ENCODE measurements around the gene ZNF496.

Gene ZNF496

DNA sequence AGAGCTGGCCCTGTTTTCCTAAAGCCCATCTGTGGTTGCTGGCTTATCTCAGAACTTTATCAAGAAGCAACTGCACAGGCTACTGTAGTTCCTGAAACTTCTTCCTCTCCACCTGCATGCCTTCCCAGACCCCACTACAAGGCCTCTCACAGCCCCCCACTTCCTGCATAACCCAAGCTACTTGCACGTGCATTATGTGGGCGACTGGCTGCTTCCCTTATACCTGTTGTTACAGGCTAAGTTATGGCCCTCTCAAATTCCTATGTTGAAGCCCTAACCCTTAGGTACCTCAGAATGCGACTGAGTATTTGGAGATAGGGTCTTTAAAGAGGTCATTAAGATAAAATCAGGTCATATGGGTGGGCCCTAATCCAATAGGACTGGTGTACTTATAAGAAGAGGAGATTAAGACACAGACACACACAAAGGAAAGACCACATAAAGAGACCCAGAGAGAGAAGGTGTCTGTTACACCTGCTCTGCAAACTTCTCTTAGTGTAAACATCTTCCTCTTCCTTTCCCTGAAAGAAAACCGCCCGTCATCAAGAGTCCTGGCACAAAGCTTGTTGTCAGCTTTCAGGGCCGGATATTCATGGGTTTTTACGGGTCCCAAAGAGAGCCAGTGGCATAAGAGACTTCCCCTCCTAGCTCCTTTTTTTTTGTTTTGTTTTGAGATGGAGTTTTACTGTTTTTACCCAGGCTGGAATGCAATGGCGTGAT, 5.1 kb downstream of the ZNF496 start:
- DNase-seq = no peak

DNA sequence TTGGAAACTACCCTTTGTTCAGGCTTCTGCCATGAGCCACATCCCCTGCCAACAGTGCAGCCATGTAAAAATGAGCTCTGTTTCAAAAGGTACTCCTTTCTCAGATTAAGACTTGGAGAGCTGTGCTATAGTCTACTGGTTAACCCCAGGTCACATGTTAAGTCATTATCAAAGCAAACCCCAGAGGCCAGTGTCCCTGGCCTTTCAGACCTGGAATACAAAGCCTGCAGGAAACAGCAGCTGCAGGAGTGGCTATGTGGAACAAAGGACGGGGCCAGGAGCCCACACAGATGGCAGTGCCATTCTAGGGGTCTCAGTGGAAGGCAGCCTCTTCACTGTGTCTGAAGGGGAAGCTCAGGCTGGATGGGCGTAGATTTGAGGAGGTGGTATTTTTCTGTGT, 6.7 kb downstream of the ZNF496 start:
- no peak for DNase-seq

DNA sequence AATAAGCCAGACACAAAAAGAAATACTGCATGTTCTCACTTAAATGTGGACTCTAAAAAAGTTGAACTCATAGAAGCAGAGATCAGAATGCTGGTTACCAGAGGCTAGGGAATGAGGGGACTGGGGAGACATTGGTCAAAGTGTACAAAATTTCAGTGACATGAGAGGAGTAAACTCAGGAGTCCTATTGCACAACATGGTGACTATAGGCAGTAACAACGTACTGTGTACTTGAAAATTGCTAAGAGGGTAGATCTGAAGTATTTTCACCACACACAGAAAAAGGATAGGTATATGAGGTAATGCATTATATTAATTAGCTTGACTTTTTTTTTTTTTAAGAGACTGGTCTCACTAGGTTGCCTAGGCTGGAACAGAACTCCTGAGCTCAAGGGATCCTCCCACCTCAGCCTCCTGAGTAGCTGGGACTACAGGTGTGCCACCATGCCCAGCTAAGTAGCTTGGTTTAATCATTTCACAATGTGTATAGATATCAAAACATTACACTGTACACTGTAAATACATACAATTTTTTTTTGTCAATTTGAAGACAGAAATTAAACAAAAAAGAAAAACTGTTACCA, 7.4 kb downstream of the ZNF496 start:
- DNase-seq = no peak

DNA sequence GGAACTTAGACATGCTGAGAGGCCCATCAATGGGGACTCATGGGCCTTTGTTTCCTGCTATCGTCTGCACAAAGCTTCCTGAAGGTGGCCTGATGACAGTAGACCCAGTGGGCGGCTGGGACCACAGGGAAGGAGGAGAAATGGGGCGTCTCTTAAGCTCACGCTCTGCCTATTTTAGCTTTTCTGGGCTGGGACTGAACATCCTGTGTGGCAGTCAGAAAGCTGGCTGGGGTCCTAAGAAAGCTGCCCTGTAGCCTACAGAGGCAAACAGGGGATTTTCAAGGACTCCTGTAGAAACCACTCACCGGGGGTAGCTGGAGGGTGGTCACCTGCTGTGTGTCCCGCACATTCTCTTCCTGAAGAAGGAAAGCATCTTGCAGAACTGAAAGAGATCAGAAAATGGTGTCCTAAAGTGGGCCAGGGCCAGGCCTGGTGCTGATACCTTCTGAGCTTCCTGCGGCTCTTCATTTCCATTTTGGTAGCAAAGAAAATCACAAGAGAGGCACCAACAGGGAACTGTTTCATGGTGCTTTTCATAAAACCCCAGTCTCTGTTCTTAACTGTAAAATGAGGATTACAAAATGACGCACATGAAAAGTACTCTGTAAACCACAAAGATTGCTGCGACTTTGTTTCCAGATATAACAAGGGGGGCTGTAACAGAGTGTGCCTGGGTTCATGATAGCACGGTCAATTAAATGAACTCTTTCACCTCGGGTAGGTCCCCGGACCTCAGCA, 8.6 kb downstream of the ZNF496 start:
- no peak for DNase-seq

DNA sequence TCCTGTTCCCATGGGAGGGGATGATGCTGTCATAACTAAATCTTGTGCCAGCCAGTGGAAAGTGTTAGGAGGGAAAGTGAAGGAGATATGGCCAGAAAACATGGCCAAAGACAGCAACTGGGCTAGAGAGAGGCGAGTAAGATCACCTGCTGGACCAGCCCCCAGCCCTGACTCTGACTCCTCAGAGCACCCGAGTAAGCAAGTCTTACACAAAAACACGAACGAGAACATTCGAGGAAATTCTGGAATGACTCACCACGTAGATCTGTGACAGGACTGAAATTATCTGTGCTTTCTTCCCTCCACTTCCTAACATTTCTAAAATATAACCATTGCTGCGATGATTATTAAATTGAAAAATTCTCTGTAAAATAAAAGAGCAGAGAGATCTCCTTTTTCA, 9.2 kb downstream of the ZNF496 start:
- DNase-seq = no peak

DNA sequence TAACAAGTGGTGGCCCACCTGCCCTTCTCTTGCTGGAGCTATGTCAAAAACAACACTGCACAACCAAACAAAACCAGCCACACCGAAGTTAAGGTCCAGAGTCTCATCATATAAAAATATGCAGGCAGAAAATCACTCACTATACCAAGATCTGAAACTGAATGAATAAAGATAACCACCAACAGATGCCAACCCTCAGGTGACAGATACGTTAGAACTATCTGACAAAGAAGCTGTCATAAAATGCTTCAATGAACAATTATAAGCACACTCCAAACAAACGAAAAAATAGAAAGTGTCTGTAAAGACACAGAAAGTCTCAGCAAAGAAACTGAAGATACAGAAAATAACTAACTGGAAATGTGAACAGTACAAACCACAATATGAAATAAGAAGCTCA, 14.0 kb downstream of the ZNF496 start:
- DNase-seq = no peak

DNA sequence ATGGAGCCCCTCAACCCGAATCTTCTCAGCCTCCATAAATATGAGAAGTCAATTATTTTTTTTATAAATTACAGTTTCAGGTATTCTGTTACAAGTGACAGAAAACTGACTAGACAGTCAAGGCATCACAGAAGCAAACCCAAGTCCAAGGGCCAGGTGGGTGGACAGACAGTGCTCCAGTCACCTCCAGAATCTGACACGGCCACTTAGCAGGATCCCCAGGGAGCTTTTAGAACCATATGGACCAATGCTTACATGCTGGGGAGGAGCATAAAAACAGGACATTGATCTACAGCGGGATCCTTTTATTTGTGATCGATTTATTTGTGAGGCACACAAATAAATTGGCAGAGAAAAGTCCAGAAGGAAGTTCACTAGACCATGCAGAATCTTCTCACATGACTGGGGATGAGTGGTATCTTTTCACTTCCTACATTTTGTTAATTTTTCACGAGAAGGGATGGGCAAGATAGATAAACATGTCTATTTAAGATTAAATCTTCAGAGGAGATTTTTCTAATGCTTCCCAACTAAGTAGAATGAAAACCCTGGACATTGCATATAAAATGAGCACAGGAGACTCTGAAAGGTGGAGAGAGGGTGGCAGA, 15.0 kb downstream of the ZNF496 start:
- no peak for DNase-seq

DNA sequence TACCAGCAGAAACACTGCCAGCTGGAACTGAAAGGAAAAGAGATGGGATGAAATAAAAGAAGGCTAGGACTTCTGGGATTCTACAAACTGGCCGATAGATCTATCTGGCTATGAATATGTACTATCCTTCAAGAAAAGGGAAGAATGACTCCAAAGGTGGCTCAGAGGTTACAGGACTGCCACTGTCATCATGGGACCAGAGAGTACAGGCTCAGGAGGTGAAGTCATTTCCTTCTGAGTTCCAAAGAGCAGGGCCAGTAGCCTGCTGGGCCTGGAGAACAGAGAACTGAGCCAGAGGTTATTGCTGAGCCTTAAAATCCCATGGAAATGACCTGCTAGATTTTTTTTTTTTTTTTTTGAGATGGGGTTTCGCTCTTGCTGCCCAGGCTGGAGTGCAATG, 27.6 kb downstream of the ZNF496 start:
- DNase-seq = no peak

DNA sequence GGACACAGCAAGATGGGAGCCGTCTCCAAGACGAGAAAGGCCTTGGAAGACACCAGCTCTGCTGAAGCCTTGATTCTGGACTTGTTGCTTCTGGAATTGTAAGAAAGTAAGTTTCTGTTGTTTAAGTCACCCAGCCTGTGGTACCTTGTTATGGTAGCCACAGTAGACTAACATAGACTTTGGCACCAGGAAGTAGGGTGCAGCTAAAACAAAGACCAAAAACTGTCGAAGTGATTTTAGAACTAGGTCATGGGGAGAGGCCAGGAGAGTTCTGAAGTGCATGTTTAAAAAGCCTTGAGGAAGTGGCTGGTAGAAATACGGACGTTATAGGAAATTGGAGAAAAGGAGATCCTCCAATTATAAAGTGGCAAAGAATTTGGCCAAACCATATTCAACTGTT, 28.5 kb downstream of the ZNF496 start:
- DNase-seq = no peak

DNA sequence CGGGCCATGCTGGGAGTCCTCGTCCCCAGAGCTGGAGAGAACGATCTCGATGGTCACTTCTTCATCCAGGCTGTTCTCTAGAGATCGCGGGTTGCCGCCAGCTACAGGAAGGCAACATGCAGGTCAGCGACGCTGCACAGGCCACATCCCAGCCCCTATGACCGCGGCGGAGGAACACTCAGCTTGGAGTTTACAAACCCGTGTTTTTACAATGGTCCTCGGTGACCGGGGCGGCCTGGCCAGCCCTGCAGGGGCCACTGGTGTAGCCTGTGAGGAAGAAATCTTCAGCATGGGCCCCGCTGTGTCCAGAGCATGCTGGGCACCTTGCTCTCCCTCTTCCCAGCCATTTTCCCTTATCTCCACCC, 30.5 kb downstream of the ZNF496 start:
- DNase-seq = no peak

DNA sequence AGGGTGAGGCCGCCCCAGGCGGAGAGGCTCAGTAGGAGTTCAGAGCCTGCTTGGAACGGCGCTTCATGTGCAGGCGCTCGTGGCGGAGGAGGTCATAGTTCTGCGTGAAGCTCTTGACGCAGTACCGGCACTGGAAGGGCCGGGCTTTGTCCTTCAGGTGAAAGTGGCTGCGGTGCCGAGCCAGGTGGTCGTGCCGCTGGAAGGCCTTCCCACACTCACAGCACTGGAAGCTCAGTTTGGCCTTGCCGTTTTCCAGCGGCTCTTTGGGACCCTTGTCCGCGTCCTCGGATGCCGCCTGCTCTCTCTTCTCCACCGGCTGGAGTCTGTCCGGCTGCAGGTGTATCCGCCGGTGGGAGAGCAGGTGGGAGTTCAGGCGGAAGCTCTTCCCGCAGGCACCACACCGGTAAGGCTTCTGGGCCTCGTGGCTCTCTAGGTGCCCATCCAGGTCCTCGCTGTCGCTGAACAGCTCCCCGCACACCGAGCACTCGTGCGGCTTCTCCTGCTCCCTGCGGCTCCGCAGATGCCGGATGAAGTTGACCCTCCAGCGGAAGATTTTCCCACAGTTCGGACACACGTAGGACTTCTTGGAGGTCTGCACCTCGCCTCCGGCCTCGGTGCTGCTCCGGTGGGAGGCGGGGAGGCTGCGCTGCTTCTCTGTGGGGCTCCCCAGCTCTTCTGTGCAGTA, 31.0 kb downstream of the ZNF496 start:
- no peak for DNase-seq

DNA sequence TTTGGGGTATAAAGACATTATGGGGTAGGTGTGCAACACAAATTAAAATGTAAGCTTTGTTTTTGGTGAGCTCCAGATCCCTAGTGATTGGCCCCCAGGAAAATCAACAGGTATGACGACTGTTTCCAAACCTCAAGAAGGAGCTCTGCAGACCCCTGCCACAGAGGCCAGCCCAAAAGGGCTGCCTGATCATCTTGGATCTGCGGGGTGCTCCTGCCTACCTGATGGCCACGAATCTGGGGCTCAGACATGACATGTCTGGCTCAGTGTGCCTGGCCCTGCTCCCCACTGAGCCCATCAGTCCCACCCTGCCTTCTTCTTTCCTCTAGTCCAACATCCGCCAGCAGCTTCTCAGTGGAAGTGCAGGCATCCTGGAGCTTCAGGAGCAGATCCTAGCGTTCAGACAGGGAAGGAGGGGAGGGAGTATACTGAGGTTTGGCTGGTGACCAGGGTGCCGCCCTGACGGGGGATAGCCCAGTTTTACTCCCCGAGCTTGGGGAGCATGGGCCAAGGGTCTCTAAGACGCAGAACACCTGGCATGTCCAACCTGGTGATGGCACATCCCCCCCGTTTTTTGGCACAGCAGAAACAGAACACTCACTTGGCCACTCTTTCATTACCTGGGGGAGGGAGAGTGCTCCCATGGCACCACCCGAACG, 31.8 kb downstream of the ZNF496 start:
- DNase-seq = no peak

DNA sequence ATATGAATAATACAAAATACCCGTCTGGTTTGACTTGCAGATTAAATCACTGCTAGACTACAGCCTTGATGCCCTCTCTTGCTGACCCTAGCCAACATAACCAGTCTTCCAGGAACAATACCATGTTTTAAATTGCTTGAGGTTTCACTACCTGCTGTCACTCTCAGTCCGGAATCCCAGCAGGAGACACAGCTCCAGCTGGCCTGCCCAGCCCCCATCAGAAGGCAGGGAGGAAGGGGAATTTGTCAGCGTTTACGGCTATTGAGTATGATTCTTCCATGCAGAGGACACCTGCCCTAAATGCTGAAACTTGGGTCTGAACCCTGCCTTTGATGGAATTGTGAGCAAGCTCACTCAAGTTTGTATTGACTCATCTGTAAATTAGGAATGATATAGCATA, 33.0 kb downstream of the ZNF496 start:
- DNase-seq = no peak

DNA sequence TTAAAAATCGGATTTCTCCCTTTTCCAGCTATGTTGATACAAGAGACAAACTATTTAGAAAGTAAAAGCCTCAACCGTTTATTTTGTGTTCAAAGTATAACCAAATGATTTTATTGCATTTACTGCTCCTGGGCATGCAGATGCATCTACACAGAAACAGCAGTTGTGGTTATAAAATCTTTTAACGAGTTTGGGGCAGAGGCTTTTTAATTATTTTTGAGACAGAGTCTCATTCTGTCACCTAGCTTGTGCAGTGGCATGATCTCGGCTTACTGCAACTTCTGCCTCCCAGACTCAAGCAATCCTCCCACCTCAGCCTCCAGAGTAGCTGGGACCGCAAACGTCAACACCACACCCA, 33.6 kb downstream of the ZNF496 start:
- DNase-seq = no peak

DNA sequence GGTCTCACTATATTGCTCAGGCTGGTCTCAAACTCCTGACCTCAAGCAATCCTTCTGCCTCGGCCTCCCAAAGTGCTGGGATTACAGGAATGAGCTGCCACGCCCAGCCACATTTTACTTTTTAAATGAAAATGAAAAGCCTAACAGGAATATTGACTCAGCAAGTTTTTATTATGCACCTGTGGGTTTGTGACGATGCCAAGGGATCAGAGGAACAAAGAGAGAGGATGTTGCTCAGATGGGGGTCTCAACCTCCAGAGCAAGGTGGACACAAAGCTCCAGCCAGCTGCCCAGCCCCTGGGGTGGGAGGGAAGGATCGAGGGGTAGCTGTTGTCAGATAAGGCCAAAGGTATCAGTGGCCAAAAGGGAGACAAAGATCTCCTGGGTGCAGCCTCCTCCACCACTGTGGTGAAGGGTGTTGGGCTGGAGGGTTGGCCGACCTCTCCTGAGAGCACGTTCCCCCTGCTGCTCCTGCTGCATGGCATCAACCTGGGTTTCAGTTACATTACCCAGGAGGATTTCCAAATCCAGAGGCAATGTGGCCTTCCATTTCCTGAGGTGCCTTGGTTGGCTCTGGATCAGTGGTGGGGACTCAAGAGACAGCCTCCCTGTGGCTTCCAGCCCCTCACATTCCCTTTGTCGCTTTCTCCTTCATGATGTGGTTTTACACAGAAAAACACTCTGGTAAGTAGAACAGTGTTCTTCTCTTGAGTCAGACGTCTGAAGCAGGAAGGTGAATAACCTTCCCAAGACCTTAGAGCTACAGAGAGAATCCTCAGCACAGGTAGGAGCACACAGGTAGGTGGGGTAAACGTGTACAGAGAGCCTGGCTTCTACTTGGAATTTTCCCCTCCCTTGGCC, 34.2 kb downstream of the ZNF496 start:
- no peak for DNase-seq

DNA sequence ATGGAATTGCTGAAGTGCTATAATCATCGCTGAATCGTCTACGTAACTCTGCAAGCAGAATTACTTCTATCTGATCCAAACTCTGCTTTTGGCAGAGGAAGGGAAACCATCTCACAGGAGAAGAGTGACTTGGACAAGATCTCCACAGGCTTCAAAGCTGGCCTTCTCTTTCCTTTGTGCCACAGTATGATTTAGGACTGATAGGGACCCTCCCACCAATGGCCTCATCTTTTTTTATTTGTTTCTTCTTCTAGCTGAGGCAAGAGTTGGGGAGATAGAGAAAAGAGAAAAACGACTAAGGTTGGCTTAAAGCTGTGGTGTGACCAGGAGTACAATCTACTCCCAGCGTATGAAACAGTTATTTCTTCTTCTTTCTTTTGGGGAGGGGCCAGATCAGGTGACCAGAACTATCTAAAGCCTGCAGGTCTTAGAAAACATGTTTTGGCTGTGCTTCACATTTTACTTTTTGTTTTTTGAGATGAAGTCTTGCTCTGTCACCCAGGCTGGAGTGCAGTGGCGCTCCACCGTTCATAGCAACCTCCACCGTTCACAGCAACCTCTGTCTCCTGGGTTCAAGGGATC, 35.0 kb downstream of the ZNF496 start:
- no peak for DNase-seq

DNA sequence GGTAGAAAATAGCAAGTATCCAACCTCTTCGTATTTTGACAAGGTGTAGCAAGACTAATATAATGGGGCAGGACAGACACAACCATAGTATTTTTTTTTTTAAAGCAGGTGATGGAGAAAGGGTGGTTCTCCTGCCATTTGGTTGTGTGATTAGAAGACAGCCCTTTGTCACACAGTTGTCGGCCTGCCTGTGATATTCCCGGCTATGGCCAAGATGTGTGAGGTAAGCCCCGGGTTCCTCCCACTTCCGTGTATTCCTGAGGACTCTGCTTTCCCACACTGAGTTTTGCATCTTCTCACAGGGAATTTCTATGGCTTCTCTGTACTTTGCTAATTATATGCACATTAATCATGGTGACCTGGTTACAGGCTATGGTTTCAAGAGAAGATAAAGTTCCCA, 35.9 kb downstream of the ZNF496 start:
- no peak for DNase-seq

DNA sequence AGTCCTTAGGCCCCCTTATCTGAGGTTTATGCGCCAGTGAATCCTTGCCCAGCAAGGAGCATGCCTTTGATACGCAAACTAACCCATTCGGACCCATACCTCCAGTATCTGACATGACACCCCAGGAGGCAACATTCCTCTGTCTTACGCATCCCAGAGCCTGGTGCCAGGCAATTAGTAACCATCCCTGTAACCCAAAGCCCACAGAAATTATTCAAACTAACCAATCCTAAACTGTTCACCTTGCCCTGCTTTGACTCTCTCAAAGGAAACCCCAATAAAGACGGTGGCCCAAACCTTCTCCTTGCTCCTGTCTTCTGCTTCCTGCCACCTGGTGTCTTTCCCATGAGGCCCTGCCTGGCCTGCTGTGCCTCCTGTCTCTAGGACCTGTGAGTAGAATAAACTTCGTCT, 36.4 kb downstream of the ZNF496 start:
- no peak for DNase-seq

DNA sequence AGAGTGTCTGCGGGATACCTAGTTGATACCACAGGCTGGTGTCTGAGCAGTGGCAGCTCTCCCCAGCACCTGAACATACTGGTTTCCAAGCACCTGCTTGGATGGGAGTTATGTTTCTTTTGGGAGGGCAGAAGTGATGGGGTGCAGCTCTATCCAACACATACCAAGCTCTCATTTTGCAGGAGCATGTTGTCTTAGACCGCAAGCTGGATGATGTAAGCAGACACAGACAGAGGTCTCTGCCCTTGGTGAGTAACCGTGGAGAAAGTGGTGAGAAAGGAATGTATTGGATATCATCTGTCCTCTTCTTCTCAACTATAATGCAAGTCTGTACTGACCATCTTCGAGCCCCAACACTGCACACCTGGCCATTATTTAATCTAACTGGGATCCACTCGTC, 37.4 kb downstream of the ZNF496 start:
- no peak for DNase-seq

DNA sequence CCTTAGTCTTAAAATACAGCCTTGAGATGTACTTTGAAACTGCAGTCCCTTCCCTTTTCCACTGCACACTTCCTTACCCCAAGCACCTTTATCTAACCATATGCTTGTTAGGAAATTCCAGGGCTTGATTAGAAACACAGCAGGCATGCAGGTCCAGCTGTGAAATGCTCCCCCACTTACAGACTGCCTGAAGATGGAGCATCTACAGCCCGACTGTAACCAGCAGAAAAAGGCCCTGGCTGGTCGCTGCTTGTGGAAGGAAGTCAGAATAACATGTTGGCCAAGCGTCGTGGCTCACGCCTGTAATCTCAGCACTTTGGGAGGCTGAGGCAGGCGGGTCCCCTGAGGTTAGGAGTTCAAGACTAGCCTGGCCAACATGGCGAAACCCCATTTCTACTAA, 38.6 kb downstream of the ZNF496 start:
- no peak for DNase-seq

DNA sequence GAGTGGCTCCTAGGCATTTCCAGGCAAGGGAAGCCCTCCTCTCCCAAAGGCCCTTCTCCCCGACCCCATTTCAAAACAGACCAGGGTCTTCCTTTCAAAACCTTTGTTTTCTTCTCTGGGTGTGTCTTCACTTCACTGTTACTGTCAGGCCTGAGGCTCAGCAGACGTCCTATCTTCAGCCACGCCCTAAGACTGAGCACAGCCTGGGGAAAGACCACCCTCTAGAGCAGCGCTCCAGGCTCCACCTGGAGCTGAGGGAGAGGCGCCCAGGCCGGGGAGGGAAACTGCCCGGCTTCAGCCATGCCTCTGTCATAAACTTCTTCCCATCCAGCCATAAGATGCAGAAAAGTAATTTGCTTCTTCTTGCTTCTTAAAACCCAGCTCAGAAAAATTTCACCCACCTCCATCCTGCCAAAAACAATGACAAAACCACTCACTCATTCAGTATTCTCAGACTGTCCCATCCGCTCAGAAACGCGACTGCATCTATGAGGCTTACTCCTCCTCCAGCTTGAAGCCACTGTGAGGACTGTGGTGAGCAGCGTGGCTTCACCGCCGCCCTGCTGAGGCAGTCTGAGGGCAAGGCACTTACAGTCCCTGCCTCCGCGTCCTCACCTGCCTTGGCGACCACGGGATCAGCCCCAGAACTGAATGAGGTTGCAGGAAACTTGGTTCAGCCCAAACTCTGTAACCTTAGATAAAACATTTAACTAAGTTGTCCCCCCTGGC, 39.7 kb downstream of the ZNF496 start:
- no peak for DNase-seq

Measured in NCI-H2171 (cell line).